HepG2 (cell line): Measurements from ENCODE around the gene CILP2. TPM values are rescaled to one million over a fixed set of nuclear protein-coding genes. Genes with fewer than 3 reads are reported as not detected.

Source experiments
- CENPX ChIP-seq: sonication (generic); formaldehyde crosslinking; IDR thresholded peaks from 2 replicates; pipeline ENCODE4 v1.9.0; 2021; ENCODE audit warnings: mild to moderate bottlenecking, missing genetic modification reagents, moderate library complexity
- EEA1 ChIP-seq: sonication (generic); formaldehyde crosslinking; IDR thresholded peaks from 2 replicates; pipeline ENCODE4 v1.5.1; 2020; ENCODE audit warnings: mild to moderate bottlenecking, missing genetic modification reagents, borderline replicate concordance
- FOXO1 ChIP-seq: sonication (generic); formaldehyde crosslinking; IDR thresholded peaks from 2 replicates; pipeline ENCODE4 v1.4.0; 2020; ENCODE audit warnings: missing genetic modification reagents
- RARG ChIP-seq: sonication (generic); formaldehyde crosslinking; IDR thresholded peaks from 2 replicates; pipeline ENCODE4 v1.4.0; 2020; ENCODE audit warnings: low read depth, mild to moderate bottlenecking, missing genetic modification reagents
- ZMYM3 ChIP-seq: sonication (generic); formaldehyde crosslinking; IDR thresholded peaks from 2 replicates; pipeline ENCODE4 v1.5.1; 2020; ENCODE audit warnings: mild to moderate bottlenecking, missing genetic modification reagents
- ZNF546 ChIP-seq: sonication (generic); formaldehyde crosslinking; conservative IDR thresholded peaks from 2 replicates; pipeline ENCODE4 v1.8.1; 2023; ENCODE audit warnings: mild to moderate bottlenecking, missing genetic modification reagents
- ZNF776 ChIP-seq: sonication (generic); formaldehyde crosslinking; IDR thresholded peaks from 2 replicates; pipeline ENCODE4 v1.4.0; 2020; ENCODE audit warnings: mild to moderate bottlenecking, missing genetic modification reagents
- ZNF782 ChIP-seq: sonication (generic); formaldehyde crosslinking; IDR thresholded peaks from 2 replicates; pipeline ENCODE4 v1.4.0; 2020; ENCODE audit warnings: missing genetic modification reagents, mild to moderate bottlenecking, borderline replicate concordance
- polyA plus RNA-seq, 8 experiments: library from polyadenylated mRNA; depleted of rRNA in 3 of 8; stranded (reverse) in 7 of 8; unstranded in 1 of 8; fragments of >200 nt; fragmentation: Illumina TruSeq in 4 of 8; extraction: Trizol in 4 of 8; gene quantifications; 2 replicates each; pipeline versions ENCODE4 v1.2.1 to v1.2.3, GENCODE V29; 2011 to 2016; ENCODE audit warnings: low read depth in 4 of 8, missing spikeins in 1 of 8, mixed read lengths in 1 of 8; ENCODE audit not compliant: insufficient read depth in 1 of 8
- total RNA-seq, 5 experiments: library from RNA; depleted of rRNA; stranded (reverse); fragments of >200 nt; fragmentation: Illumina TruSeq; extraction: Trizol; gene quantifications; 2 replicates each; pipeline ENCODE4 v1.2.3, GENCODE V29; 2016; ENCODE audit warnings: low read depth in 1 of 5
- TF ChIP-seq, protein P1 (sequence below): sonication (generic); formaldehyde crosslinking; IDR thresholded peaks from 2 replicates; pipeline ENCODE4 v1.4.0; 2020; ENCODE audit warnings: missing genetic modification reagents, borderline replicate concordance
- TF ChIP-seq, protein P2 (sequence below): sonication (generic); formaldehyde crosslinking; conservative IDR thresholded peaks from 2 replicates; pipeline ENCODE4 v1.4.0; 2020; ENCODE audit warnings: missing genetic modification reagents
- TF ChIP-seq, protein P3 (sequence below): sonication (generic); formaldehyde crosslinking; IDR thresholded peaks from 2 replicates; pipeline ENCODE4 v1.5.1; 2020; ENCODE audit warnings: mild to moderate bottlenecking, moderate library complexity, missing genetic modification reagents
- TF ChIP-seq, protein P4 (sequence below): sonication (generic); formaldehyde crosslinking; IDR thresholded peaks from 2 replicates; pipeline ENCODE4 v1.9.0; 2021; ENCODE audit warnings: missing genetic modification reagents, borderline replicate concordance
- TF ChIP-seq, protein P5 (sequence below): sonication (generic); formaldehyde crosslinking; IDR thresholded peaks from 2 replicates; pipeline ENCODE4 v1.8.1; 2022; ENCODE audit warnings: low read depth, mild to moderate bottlenecking, missing genetic modification reagents

Gene CILP2
- total and polyA plus RNA-seq, 2 of the 13 experiments (the other 11 are each of a cell fraction or from before 2014, with no cell fraction given): 0.09 to 0.37 TPM

DNA sequence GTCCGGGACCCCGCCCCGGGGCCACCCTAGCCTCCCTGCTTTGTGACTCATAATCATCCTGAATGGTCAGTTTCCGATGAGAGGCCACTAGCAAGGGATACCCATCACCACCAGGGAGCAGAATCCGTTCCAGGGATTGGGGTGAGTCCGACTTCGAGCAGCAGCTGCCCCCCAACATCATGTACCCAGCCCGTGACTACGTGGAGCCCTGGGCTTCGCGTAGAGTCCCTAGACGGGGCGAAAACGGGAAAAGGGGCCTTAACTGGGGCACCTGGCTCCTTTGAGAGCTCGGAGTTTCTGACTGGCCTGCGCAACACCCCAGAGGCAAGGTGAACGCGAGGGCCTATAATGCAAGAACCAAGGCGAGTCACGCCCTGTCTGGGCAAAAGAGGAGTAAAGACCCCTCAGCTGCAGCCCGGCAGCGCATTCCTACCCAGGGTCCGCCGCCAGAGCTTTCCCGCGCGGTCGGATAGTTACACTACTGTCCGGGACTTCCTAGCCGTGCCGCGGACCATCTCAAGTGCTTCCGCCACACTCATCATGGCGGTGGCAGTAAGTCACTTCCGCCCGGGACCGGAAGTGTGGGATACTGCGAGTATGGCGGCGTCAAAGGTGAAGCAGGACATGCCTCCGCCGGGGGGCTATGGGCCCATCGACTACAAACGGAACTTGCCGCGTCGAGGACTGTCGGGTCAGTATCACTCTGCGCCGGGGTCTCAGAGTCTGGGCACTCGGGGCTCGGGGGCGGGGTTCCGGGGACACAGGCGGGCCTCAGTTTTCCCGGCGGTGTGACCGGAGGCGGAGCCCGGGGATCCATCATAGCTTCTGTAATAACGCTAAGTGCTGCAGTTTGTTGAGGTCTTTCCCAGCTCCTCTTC, 22.2 kb upstream of the CILP2 start, which contains the start of gene NDUFA13 (continued):
- TF ChIP-seq, protein P1, sequence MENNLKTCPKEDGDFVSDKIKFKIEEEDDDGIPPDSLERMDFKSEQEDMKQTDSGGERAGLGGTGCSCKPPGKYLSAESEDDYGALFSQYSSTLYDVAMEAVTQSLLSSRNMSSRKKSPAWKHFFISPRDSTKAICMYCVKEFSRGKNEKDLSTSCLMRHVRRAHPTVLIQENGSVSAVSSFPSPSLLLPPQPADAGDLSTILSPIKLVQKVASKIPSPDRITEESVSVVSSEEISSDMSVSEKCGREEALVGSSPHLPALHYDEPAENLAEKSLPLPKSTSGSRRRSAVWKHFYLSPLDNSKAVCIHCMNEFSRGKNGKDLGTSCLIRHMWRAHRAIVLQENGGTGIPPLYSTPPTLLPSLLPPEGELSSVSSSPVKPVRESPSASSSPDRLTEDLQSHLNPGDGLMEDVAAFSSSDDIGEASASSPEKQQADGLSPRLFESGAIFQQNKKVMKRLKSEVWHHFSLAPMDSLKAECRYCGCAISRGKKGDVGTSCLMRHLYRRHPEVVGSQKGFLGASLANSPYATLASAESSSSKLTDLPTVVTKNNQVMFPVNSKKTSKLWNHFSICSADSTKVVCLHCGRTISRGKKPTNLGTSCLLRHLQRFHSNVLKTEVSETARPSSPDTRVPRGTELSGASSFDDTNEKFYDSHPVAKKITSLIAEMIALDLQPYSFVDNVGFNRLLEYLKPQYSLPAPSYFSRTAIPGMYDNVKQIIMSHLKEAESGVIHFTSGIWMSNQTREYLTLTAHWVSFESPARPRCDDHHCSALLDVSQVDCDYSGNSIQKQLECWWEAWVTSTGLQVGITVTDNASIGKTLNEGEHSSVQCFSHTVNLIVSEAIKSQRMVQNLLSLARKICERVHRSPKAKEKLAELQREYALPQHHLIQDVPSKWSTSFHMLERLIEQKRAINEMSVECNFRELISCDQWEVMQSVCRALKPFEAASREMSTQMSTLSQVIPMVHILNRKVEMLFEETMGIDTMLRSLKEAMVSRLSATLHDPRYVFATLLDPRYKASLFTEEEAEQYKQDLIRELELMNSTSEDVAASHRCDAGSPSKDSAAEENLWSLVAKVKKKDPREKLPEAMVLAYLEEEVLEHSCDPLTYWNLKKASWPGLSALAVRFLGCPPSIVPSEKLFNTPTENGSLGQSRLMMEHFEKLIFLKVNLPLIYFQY (CRISPR knock-in tag): no peak
- TF ChIP-seq RARG (CRISPR knock-in tag): no peak; the same call in 1 of the 2 replicates
- no peak for TF ChIP-seq CENPX (CRISPR knock-in tag)
- TF ChIP-seq, protein P2, sequence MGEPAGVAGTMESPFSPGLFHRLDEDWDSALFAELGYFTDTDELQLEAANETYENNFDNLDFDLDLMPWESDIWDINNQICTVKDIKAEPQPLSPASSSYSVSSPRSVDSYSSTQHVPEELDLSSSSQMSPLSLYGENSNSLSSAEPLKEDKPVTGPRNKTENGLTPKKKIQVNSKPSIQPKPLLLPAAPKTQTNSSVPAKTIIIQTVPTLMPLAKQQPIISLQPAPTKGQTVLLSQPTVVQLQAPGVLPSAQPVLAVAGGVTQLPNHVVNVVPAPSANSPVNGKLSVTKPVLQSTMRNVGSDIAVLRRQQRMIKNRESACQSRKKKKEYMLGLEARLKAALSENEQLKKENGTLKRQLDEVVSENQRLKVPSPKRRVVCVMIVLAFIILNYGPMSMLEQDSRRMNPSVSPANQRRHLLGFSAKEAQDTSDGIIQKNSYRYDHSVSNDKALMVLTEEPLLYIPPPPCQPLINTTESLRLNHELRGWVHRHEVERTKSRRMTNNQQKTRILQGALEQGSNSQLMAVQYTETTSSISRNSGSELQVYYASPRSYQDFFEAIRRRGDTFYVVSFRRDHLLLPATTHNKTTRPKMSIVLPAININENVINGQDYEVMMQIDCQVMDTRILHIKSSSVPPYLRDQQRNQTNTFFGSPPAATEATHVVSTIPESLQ: no peak
- TF ChIP-seq FOXO1 (CRISPR knock-in tag): peak; percentile 37; the same call in 1 of the 2 replicates
- TF ChIP-seq, protein P3, sequence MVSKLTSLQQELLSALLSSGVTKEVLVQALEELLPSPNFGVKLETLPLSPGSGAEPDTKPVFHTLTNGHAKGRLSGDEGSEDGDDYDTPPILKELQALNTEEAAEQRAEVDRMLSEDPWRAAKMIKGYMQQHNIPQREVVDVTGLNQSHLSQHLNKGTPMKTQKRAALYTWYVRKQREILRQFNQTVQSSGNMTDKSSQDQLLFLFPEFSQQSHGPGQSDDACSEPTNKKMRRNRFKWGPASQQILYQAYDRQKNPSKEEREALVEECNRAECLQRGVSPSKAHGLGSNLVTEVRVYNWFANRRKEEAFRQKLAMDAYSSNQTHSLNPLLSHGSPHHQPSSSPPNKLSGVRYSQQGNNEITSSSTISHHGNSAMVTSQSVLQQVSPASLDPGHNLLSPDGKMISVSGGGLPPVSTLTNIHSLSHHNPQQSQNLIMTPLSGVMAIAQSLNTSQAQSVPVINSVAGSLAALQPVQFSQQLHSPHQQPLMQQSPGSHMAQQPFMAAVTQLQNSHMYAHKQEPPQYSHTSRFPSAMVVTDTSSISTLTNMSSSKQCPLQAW (CRISPR knock-in tag): peak; percentile 51; the same call in 1 of the 2 replicates
- TF ChIP-seq ZNF546 (CRISPR knock-in tag): no peak
- peak; percentile 84; the same call in 1 of the 2 replicates for TF ChIP-seq ZNF782 (CRISPR knock-in tag)
- no peak for TF ChIP-seq EEA1
- TF ChIP-seq, protein P4, sequence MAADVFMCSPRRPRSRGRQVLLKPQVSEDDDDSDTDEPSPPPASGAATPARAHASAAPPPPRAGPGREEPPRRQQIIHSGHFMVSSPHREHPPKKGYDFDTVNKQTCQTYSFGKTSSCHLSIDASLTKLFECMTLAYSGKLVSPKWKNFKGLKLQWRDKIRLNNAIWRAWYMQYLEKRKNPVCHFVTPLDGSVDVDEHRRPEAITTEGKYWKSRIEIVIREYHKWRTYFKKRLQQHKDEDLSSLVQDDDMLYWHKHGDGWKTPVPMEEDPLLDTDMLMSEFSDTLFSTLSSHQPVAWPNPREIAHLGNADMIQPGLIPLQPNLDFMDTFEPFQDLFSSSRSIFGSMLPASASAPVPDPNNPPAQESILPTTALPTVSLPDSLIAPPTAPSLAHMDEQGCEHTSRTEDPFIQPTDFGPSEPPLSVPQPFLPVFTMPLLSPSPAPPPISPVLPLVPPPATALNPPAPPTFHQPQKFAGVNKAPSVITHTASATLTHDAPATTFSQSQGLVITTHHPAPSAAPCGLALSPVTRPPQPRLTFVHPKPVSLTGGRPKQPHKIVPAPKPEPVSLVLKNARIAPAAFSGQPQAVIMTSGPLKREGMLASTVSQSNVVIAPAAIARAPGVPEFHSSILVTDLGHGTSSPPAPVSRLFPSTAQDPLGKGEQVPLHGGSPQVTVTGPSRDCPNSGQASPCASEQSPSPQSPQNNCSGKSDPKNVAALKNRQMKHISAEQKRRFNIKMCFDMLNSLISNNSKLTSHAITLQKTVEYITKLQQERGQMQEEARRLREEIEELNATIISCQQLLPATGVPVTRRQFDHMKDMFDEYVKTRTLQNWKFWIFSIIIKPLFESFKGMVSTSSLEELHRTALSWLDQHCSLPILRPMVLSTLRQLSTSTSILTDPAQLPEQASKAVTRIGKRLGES (CRISPR knock-in tag): peak; percentile 37; the same call in 1 of the 2 replicates
- TF ChIP-seq, protein P5, sequence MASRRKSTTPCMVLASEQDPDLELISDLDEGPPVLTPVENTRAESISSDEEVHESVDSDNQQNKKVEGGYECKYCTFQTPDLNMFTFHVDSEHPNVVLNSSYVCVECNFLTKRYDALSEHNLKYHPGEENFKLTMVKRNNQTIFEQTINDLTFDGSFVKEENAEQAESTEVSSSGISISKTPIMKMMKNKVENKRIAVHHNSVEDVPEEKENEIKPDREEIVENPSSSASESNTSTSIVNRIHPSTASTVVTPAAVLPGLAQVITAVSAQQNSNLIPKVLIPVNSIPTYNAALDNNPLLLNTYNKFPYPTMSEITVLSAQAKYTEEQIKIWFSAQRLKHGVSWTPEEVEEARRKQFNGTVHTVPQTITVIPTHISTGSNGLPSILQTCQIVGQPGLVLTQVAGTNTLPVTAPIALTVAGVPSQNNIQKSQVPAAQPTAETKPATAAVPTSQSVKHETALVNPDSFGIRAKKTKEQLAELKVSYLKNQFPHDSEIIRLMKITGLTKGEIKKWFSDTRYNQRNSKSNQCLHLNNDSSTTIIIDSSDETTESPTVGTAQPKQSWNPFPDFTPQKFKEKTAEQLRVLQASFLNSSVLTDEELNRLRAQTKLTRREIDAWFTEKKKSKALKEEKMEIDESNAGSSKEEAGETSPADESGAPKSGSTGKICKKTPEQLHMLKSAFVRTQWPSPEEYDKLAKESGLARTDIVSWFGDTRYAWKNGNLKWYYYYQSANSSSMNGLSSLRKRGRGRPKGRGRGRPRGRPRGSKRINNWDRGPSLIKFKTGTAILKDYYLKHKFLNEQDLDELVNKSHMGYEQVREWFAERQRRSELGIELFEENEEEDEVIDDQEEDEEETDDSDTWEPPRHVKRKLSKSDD: peak; percentile 95
- TF ChIP-seq ZMYM3 (CRISPR knock-in tag): peak; percentile 39; the same call in 1 of the 2 replicates
- 0 out of 2 replicates have a peak, but pooled peaks have one; percentile 42 for TF ChIP-seq ZNF776 (CRISPR knock-in tag)
